SK-N-MC (cell line): Measurements from ENCODE around the gene OBSCN.

Experiments
- DNase-seq: peaks from one replicate; pipeline ENCODE4 v3.0.0-alpha.2; 2011; ENCODE audit warnings: low read depth, low spot score
- H3K27ac ChIP-seq: fragments of 200-600 bp; sonication (generic); 2 replicates; pipeline ENCODE4 v1.5.1; 2016; ENCODE audit warnings: mixed run types
- H3K36me3 ChIP-seq: fragments of 200-600 bp; sonication (generic); 2 replicates; pipeline ENCODE4 v1.6.1; 2017; ENCODE audit warnings: antibody characterized with exemption, low read length, mixed read lengths; ENCODE audit not compliant: insufficient read depth
- H3K4me3 ChIP-seq: fragments of 200-600 bp; sonication (generic); 2 replicates; pipeline ENCODE4 v1.5.1; 2016
- H3K9ac ChIP-seq: fragments of 200-600 bp; sonication (generic); 2 replicates; pipeline ENCODE4 v1.8.0; 2017; ENCODE audit warnings: mixed run types, mixed read lengths; ENCODE audit not compliant: insufficient read length
- H3K9me3 ChIP-seq: fragments of 200-600 bp; sonication (generic); 2 replicates; pipeline ENCODE4 v1.6.1; 2017; ENCODE audit warnings: low read depth, mild to moderate bottlenecking, antibody characterized with exemption, low read length, moderate library complexity, mixed read lengths
- EZH2 ChIP-seq: fragments of 200-600 bp; sonication (generic); IDR thresholded peaks from one replicate; pipeline ENCODE4 v1.6.1; 2017; ENCODE audit warnings: antibody characterized with exemption
- FOXP2 ChIP-seq: optimal IDR thresholded peaks from 2 replicates; pipeline ENCODE3; 2011; ENCODE audit warnings: mild to moderate bottlenecking, moderate library complexity; ENCODE audit not compliant: insufficient read depth; ENCODE audit errors: extremely low read length, control extremely low read depth
- POLR2AphosphoS5 ChIP-seq: IDR thresholded peaks from 2 replicates; pipeline ENCODE4 v1.6.1; 2012; ENCODE audit warnings: mild to moderate bottlenecking, low read depth, low read length, borderline replicate concordance

OBSCN gene

GRCh38 chr1:228364706-228365213 is 156.9 kb downstream of the OBSCN start:
- Histone ChIP-seq H3K4me3 (no peak overlapping the region), H3K9ac (no peak overlapping the region), H3K27ac (no peak overlapping the region), H3K9me3 (no peaks in the 10 kb centered on the region), H3K36me3 (no peaks in the 10 kb centered on the region)
- no peak for TF ChIP-seq POLR2AphosphoS5
- TF ChIP-seq FOXP2: no peak
- DNase-seq: no peak

- Histone ChIP-seq H3K9me3 (no peaks in the 10 kb centered on the region), H3K9ac (no peak overlapping the region), H3K36me3 (no peaks in the 10 kb centered on the region), H3K27ac (no peak overlapping the region), H3K4me3 (no peak overlapping the region)
- TF ChIP-seq POLR2AphosphoS5: no peak
- no peak for TF ChIP-seq FOXP2
- TF ChIP-seq EZH2: no peak
- DNase-seq: no peak
Measured at GRCh38 chr1:228365271-228366061, 157.6 kb downstream of the OBSCN start.

GRCh38 chr1:228366062-228366865 is 158.4 kb downstream of the OBSCN start:
- H3K9ac ChIP-seq: no peak overlapping the region
- H3K9me3 ChIP-seq: no peaks in the 10 kb centered on the region
- H3K36me3 ChIP-seq: no peaks in the 10 kb centered on the region
- no peak for DNase-seq
- TF ChIP-seq FOXP2 (no peak), POLR2AphosphoS5 (no peak), EZH2 (no peak)
- H3K4me3 ChIP-seq: no peak overlapping the region
- no peak overlapping the region for H3K27ac ChIP-seq

- H3K9ac ChIP-seq: no peak overlapping the region
- H3K27ac ChIP-seq: no peak overlapping the region
- H3K4me3 ChIP-seq: no peak overlapping the region
- TF ChIP-seq EZH2: no peak
- TF ChIP-seq FOXP2: no peak
- TF ChIP-seq POLR2AphosphoS5: no peak
- H3K36me3 ChIP-seq: no peaks in the 10 kb centered on the region
- DNase-seq: no peak
- no peaks in the 10 kb centered on the region for H3K9me3 ChIP-seq
Measured at GRCh38 chr1:228366866-228367741, 159.3 kb downstream of the OBSCN start.

GRCh38 chr1:228367798-228368791 is 160.3 kb downstream of the OBSCN start:
- no peak for DNase-seq

DNA sequence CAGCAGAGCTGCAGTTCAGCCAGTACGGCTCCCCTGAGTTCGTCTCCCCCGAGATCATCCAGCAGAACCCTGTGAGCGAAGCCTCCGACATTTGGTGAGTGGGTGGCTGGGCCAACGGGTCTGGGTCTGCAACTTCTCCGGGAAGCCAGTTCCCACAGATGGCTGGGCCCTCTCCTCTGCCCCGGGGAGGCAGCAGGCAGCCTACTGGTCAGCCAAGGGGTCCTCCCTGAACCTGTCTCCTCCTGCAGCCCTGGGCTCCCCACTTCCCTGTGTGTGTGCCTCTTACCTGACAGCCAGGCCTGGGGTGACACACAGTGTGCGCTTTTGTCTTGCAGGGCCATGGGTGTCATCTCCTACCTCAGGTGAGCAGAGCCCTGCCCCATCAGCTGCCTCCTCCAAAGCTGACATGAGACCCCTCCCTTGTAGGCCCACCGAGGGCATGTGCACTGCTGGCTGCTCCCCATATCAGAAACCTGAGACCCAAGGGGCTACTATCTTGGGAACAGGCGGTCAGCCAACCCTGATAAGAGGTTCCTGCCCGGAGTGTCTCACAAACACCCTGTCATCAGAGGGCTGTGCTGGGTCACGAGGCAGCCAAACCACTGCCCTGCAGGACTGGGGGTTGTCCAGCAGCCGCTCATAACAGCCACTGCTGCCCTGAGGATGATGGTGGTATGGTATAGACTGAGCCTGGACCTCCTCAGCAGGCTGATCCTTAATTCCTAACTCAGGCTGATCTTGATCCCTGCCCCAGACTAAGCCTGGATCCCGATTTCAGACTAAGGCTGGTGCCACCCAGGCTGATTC is 161.2 kb downstream of the OBSCN start:
- Histone ChIP-seq H3K27ac (no peak overlapping the region), H3K9ac (no peak overlapping the region), H3K4me3 (no peak overlapping the region), H3K9me3 (no peaks in the 10 kb centered on the region), H3K36me3 (no peaks in the 10 kb centered on the region)
- no peak for DNase-seq
- TF ChIP-seq FOXP2: no peak
- TF ChIP-seq EZH2: no peak
- no peak for TF ChIP-seq POLR2AphosphoS5

More at GRCh38 chr1:228367798-228368791, 160.3 kb downstream of the OBSCN start:
- no peak overlapping the region for H3K9ac ChIP-seq
- H3K4me3 ChIP-seq: no peak overlapping the region
- no peaks in the 10 kb centered on the region for H3K9me3 ChIP-seq
- no peak for TF ChIP-seq EZH2
- no peak for TF ChIP-seq FOXP2
- no peaks in the 10 kb centered on the region for H3K36me3 ChIP-seq
- H3K27ac ChIP-seq: no peak overlapping the region
